ENCODE results near the gene KLHL2. TPM values are rescaled to one million over a fixed set of nuclear protein-coding genes. Genes with fewer than 3 reads are reported as not detected.
"Not testable (repeated sequence)": the region's sequence is repeated elsewhere in the genome, so short reads cannot be mapped to it uniquely, and the experiment has no call there.

The KLHL2 gene
- total and polyA plus RNA-seq, 2 experiments from 2014 or later, result 8.2 to 21.3 TPM

GRCh38 chr4:165177725-165178666 lies 29.4 kb upstream of the KLHL2 start:
- no peak overlapping the region for H2AFZ ChIP-seq
- no peak for TF ChIP-seq CTCF (IDR thresholded peaks at IDR 0.05; ENCODE audit: poor library complexity)
- no peak for TF ChIP-seq EZH2phosphoT487 (IDR thresholded peaks at IDR 0.05; ENCODE audit: low read depth, severe bottlenecking, unreplicated experiment)
- no peak for TF ChIP-seq EZH2 (IDR thresholded peaks at IDR 0.05; ENCODE audit: borderline replicate concordance)
- H3K79me2 ChIP-seq, result no peaks in the 10 kb centered on the region
- no peaks in the 10 kb centered on the region for H3K36me3 ChIP-seq (replicated peaks; ENCODE audit: insufficient read depth, low read depth)
- no peaks in the 10 kb centered on the region for H3K9me2 ChIP-seq (replicated peaks; ENCODE audit: insufficient read depth)
- H3K4me2 ChIP-seq, result no peak overlapping the region
- no peak for DNase-seq (ENCODE audit: low spot score)
- no peaks in the 10 kb centered on the region for H3K4me1 ChIP-seq (ENCODE audit: insufficient read depth)
- H3K9me3 ChIP-seq (ENCODE audit: low read depth), result peaks cover 3% of the 10 kb centered on the region
- no peak overlapping the region for H3K4me3 ChIP-seq
- 59% methylated on average over 3 of the region's 3 CpGs for WGBS (ENCODE audit: low lambda C conversion rate, missing lambda C conversion rate)
- no peak overlapping the region for H3K27ac ChIP-seq
- no peaks in the 10 kb centered on the region for H4K20me1 ChIP-seq (ENCODE audit: insufficient read depth, poor library complexity, severe bottlenecking)
- H3K27me3 ChIP-seq, result no peaks in the 10 kb centered on the region

GRCh38 chr4:165184220-165184619 lies 23.1 kb upstream of the KLHL2 start:
- Histone ChIP-seq H3K4me1 (ENCODE audit: insufficient read depth) (no peaks in the 10 kb centered on the region), H3K4me3 (no peak overlapping the region), H3K36me3 (replicated peaks; ENCODE audit: insufficient read depth, low read depth) (no peaks in the 10 kb centered on the region), H3K9me3 (ENCODE audit: low read depth) (no peaks in the 10 kb centered on the region), H4K20me1 (ENCODE audit: insufficient read depth, poor library complexity, severe bottlenecking) (no peaks in the 10 kb centered on the region), H2AFZ (no peak overlapping the region), H3K27me3 (no peaks in the 10 kb centered on the region), H3K27ac (no peak overlapping the region), H3K79me2 (no peaks in the 10 kb centered on the region), H3K9me2 (replicated peaks; ENCODE audit: insufficient read depth) (no peaks in the 10 kb centered on the region), H3K4me2 (no peak overlapping the region)
- 95% methylated on average over 4 of the region's 4 CpGs for WGBS (ENCODE audit: low lambda C conversion rate, missing lambda C conversion rate)
- DNase-seq (ENCODE audit: low spot score), result no peak
- TF ChIP-seq CTCF (IDR thresholded peaks at IDR 0.05; ENCODE audit: poor library complexity), result no peak
- TF ChIP-seq EZH2 (IDR thresholded peaks at IDR 0.05; ENCODE audit: borderline replicate concordance), result no peak
- TF ChIP-seq EZH2phosphoT487 (IDR thresholded peaks at IDR 0.05; ENCODE audit: low read depth, severe bottlenecking, unreplicated experiment), result no peak

GRCh38 chr4:165184998-165185397 lies 22.4 kb upstream of the KLHL2 start:
- not testable (repeated sequence) for H3K27ac ChIP-seq; H3K4me1 ChIP-seq (ENCODE audit: insufficient read depth); H3K9me2 ChIP-seq (replicated peaks; ENCODE audit: insufficient read depth); H4K20me1 ChIP-seq (ENCODE audit: insufficient read depth, poor library complexity, severe bottlenecking); H3K27me3 ChIP-seq; DNase-seq (ENCODE audit: low spot score); H3K9me3 ChIP-seq (ENCODE audit: low read depth); H3K36me3 ChIP-seq (replicated peaks; ENCODE audit: insufficient read depth, low read depth); H3K79me2 ChIP-seq; H2AFZ ChIP-seq; H3K4me3 ChIP-seq; H3K4me2 ChIP-seq
- 97% methylated on average over 10 of the region's 10 CpGs for WGBS (ENCODE audit: low lambda C conversion rate, missing lambda C conversion rate)

- Histone ChIP-seq H3K4me2 (no peak overlapping the region), H3K9me2 (replicated peaks; ENCODE audit: insufficient read depth) (no peaks in the 10 kb centered on the region), H3K27ac (no peak overlapping the region), H3K36me3 (replicated peaks; ENCODE audit: insufficient read depth, low read depth) (no peaks in the 10 kb centered on the region), H3K4me1 (ENCODE audit: insufficient read depth) (no peaks in the 10 kb centered on the region), H3K9me3 (ENCODE audit: low read depth) (no peaks in the 10 kb centered on the region), H3K79me2 (no peaks in the 10 kb centered on the region), H3K27me3 (no peaks in the 10 kb centered on the region), H3K4me3 (no peak overlapping the region), H2AFZ (no peak overlapping the region), H4K20me1 (ENCODE audit: insufficient read depth, poor library complexity, severe bottlenecking) (no peaks in the 10 kb centered on the region)
- no peak for DNase-seq (ENCODE audit: low spot score)
- WGBS (ENCODE audit: low lambda C conversion rate, missing lambda C conversion rate), result 79% methylated on average over 5 of the region's 5 CpGs
- no peak for TF ChIP-seq CTCF (IDR thresholded peaks at IDR 0.05; ENCODE audit: poor library complexity)
- no peak for TF ChIP-seq EZH2phosphoT487 (IDR thresholded peaks at IDR 0.05; ENCODE audit: low read depth, severe bottlenecking, unreplicated experiment)
- no peak for TF ChIP-seq EZH2 (IDR thresholded peaks at IDR 0.05; ENCODE audit: borderline replicate concordance)
Observed at GRCh38 chr4:165185448-165185847, 21.9 kb upstream of the KLHL2 start.
